Subcutaneous adipose tissue (tissue), 4 donors: ENCODE measurements around the gene PRKD2. TPM values are rescaled to one million over a fixed set of nuclear protein-coding genes. Genes with fewer than 3 reads are reported as not detected.

ENCODE experiments used
- total RNA-seq, 4 donors: library from RNA; depleted of rRNA; stranded (reverse); fragments of >200 nt; gene quantifications; one replicate each; pipeline ENCODE4 v1.1.0, GENCODE V29; 2016
- TF ChIP-seq, protein P1 (sequence below): fragments of 450-650 bp; IDR thresholded peaks from one replicate; pipeline ENCODE4 v1.5.1; 2016; ENCODE audit warnings: low read depth, mild to moderate bottlenecking, control low read depth, antibody characterized with exemption, moderate library complexity

Gene PRKD2
- total RNA-seq, 4 donors from 2014 or later: 14.5 to 50.9 (median 25.0) TPM

GRCh38 chr19:46745521-46746280 lies 28.8 kb upstream of the PRKD2 start, which contains the start of gene FKRP:
Gene FKRP, plus strand, starts transcription at chr19:46746057. Its CDS starts 9,394 bp downstream, at chr19:46755451.
- TF ChIP-seq, protein P1, sequence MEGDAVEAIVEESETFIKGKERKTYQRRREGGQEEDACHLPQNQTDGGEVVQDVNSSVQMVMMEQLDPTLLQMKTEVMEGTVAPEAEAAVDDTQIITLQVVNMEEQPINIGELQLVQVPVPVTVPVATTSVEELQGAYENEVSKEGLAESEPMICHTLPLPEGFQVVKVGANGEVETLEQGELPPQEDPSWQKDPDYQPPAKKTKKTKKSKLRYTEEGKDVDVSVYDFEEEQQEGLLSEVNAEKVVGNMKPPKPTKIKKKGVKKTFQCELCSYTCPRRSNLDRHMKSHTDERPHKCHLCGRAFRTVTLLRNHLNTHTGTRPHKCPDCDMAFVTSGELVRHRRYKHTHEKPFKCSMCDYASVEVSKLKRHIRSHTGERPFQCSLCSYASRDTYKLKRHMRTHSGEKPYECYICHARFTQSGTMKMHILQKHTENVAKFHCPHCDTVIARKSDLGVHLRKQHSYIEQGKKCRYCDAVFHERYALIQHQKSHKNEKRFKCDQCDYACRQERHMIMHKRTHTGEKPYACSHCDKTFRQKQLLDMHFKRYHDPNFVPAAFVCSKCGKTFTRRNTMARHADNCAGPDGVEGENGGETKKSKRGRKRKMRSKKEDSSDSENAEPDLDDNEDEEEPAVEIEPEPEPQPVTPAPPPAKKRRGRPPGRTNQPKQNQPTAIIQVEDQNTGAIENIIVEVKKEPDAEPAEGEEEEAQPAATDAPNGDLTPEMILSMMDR: no peak

DNA sequence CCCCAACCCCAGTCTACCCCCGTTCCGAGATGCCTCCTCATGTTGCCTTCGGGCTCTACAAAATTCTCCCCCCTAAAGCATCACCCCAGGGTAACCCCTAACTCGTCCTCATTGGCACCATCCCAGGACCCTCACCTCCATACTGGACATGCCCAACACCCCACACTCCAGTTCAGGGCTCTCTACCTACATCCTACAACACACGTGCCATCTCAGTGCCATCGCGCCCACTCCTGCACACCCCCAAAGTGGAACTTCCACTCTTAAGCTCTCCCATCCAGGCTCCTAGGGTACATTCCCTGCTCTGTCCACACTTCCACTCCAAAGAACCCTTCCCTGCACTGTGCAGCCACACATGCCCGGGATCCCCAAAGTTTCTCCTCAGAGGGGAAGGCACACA lies 28.1 kb upstream of the PRKD2 start:
- TF ChIP-seq, protein P1: no peak

DNA sequence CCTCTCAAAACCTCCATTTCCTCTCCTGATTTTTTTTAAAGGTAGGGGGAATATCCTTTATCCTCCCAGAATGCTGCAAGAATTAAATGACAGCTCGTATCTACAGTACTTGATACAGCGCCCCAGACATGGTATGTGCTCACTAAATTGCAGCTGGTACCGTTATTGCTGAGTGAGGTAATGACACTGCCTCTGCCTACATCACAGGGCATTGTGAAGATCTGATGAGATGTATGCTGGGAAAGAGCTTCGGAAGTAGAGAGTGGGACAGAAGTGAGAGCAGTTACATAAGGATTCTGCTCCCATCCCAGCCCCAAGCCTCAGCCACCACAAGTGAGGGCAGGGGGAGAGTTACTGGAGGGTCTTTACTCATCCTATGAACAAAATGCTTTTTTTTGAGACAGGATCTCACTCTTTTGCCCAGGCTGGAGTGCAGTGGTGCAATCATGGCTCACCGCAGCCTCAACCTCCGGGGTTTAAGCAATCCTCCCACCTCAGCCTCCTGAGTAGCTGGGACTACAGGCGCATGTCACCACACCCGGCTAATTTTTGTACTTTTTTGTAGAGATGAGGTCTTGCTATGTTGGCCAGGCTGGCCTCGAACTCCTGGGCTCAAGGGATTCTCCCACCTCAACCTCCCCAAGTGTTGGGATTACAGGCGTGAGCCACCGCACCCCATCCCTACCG lies 27.2 kb upstream of the PRKD2 start:
- TF ChIP-seq, protein P1: no peak

- TF ChIP-seq, protein P1: no peak
These were observed 26.1 kb upstream of the PRKD2 start for GRCh38 chr19:46742926-46743480.

GRCh38 chr19:46741447-46741846 lies 24.5 kb upstream of the PRKD2 start:
- TF ChIP-seq, protein P1: no peak

- TF ChIP-seq, protein P1: no peak
These were observed 22.4 kb upstream of the PRKD2 start for GRCh38 chr19:46739290-46739771.

DNA sequence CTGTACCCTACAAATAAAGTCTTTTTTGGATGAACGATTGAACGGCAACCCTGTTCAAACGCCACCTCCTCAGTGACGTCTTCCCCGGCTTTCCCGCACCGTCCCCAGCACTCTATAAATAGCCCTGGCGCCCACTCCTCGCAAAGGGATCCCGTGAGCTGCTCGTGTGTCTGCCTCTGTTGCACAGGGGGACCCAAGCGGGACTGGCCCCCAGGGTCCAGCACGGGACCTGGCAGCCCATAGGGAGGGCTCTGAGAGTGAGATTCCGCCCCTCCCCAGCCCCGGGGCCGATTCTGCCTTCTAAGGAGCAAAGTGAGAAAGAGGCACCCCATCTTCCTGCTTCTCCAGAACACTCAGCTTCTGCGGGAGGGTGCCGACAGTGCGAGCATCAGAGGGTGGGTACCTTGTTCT lies 20.9 kb upstream of the PRKD2 start:
- TF ChIP-seq, protein P1: no peak
